Skeletal muscle cell (primary cell): ENCODE data around the gene TMEM200A.

Experiments used
- DNase-seq: peaks from one replicate; pipeline ENCODE4 v3.0.0-alpha.2; 2010; ENCODE audit warnings: low read depth
- H3K4me3 ChIP-seq: 2 replicates; pipeline ENCODE4 v1.5.1; 2011; ENCODE audit warnings: low read depth, mild to moderate bottlenecking, control low read depth, low read length, moderate library complexity

Gene TMEM200A

DNA sequence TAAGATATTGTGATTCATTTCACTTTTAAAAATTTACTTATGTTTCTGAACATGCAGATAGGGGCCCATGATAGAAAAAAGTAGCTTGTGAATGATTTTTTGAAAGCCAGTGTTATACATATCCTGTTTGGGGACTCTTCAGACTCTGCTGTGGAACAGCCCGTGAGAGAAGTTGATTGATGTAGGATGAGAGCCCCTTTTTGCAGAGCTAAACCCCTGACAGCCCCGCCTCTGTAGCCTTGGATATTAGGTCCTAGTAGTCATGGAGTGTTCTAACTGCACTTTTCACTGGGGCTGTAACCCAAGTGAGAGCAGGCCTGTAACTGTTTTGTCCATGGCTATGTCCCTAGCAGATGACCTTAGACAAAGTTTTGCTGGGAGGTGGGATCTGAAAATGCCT, 8.2 kb downstream of the TMEM200A start:
- no peak overlapping the region for H3K4me3 ChIP-seq
- DNase-seq, result no peak

DNA sequence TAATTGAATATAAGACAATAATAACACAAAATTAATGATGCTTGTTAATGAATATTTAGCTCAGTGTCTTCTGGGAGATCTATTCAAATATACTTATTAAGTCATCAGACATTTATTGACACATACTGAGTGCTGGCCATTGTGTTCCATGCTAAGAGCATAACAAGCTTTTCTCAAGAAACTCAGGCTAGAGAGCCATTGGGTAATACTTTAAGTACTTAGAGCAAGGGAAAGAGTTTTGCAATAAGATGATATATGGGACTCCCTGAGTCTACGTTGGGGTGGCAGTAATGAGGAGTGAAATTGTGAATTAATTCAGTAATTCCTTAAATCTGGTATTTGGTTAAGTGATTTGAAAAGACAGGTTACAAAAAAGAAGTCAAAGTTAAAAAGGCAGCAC, 11.1 kb downstream of the TMEM200A start:
- DNase-seq, result peak; percentile 52

GRCh38 chr6:130377371-130377770, 11.6 kb downstream of the TMEM200A start:
- DNase-seq, result peak; percentile 45
- H3K4me3 ChIP-seq, result no peak overlapping the region

More for the DNA sequence above, 11.1 kb downstream of the TMEM200A start:
- no peak overlapping the region for H3K4me3 ChIP-seq

DNA sequence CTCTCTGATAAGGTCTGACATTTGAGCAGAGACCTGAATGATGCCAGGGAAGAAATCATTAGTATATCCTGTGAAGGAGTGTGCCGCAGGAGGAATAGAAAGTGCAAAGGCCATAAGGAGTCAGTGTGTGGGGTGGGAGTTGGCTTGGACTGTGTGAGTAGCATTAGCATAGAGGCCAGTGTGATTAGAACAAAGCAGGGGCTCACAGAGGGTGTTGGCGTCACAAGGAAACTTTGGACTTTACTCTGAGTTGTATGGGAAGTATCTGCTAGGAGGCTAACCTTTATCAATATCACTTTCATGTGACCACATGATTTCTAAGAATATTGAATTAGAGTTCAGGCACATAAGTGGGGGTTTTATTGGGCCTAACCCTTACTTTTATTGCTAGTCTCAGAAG, 12.1 kb downstream of the TMEM200A start:
- H3K4me3 ChIP-seq, result no peak overlapping the region
- DNase-seq, result no peak

GRCh38 chr6:130379223-130379622, 13.4 kb downstream of the TMEM200A start:
- H3K4me3 ChIP-seq, result no peak overlapping the region
- DNase-seq, result no peak

- DNase-seq, result no peak
- no peak overlapping the region for H3K4me3 ChIP-seq
These were observed 15.2 kb downstream of the TMEM200A start for GRCh38 chr6:130381012-130381411.

DNA sequence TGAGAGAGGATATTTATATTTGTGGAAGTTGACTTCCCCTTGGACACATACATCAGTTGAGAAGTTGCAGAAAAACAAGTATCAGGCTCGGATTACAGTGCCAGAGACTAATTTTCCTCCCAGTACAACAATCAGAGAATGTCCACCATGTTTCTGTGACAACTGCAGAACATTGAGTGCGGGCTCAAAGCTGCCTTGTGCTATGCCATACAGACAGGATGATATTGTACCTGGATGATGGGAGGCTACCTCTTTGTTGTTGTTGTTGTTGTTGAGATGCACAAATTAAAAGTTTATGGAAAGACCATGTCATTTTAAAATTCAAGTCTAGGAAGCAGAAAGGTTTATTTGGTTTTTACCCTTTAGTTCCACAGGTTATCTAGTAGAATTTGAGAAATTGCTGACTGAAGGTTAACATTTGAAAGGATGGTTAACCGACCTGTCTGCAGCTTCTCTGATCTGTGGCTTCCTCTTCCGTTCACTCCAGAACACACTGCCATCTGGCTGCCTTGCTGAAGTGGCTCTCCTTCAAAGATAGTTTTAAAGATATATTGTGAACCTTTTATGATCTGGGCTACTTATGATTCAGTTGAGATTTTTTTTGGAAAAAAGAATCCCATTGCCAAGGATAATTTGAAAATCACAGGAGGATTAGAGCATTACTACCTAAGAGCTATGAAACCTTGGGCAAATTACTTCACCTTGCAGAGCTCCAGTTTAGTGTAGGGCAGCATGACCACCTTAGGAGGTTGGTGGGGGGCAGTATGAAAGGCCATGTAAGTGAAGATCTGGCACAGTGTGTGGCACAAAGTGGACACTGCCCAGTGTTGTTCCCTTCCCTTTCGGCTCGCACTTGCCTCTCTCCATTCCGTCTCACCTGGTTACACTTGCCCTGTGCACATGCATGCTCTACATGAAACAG, 15.9 kb downstream of the TMEM200A start:
- no peak overlapping the region for H3K4me3 ChIP-seq
- no peak for DNase-seq

DNA sequence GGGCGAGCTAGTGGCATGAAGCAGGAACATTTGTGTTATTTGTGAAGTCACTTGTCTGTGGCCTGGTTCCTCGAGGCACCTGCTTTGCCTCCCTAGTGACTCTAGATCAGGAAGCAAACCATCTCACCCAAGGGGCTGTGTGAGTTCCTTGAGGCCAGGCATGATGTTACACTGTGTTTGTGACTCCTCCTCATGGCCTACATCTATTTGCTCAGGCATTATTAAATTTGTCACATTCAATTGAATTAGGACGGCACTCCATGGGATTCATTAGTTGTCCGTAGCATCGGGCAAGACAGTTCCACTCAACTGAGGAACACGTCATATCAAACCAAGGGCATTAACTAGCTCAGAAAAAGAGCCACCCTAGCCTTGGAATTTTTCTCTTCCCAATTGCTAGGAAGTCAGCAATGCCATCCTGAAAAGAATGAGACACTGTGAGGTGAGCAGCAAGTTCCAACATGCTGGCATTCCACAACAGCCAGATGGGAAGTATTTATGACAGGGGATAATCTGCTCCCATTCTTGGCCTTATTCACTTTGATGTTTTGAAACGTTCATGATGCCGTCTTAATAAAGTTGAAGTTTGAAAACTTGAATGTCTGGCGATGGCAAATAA, 17.2 kb downstream of the TMEM200A start:
- DNase-seq, result no peak
- no peak overlapping the region for H3K4me3 ChIP-seq

DNA sequence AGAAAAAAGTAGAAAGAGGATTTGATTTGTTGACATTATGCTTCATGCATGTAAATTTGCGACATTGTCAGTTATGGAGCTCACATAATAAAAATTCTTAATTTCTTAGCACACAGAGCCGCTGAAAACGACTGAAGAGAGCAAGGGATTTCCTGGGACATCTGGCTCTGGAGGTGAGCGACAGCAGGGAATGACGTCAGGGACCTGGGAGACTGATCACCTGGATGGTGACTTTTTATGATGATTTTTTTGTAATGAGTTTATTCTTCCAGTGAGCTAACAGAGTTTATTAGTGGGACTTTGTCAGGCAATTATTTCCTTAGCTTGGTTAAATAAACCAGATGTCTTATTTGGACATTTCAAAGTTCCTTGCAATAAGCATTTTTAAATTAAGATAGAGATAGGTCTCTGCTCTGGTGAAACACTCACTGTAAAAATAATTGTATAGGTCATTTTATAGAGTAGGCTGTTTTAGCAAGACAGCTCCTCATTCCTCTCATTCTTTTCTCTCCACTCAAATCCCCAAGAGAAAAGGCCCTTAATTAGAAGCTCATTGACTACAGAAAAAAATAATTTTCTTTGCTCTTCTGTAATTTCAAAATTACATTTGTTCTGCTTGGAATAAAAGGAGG, 19.4 kb downstream of the TMEM200A start:
- DNase-seq, result no peak
- H3K4me3 ChIP-seq, result no peak overlapping the region

GRCh38 chr6:130389142-130389541, 23.3 kb downstream of the TMEM200A start:
- DNase-seq, result no peak
- H3K4me3 ChIP-seq, result no peak overlapping the region

GRCh38 chr6:130390890-130391289, 25.1 kb downstream of the TMEM200A start:
- no peak for DNase-seq
- H3K4me3 ChIP-seq, result no peak overlapping the region

DNA sequence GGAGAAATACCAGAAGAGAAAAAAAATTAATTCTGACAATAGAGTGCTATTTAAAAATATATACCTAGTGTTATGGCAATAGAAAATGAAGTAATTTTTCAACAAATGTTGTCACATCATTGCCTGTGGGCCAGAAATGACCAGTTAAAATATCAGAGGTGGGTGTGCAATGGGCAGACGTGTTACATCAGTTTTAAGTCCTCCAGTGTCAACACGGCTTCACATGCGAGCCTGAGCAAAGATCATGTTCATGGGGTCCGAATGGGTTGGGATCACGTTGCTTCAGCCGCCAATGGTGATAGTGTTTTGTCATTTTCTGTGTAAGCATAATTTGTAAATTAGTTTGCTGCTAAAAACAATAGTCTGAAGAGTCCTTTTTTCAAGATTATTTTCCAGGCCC, 27.5 kb downstream of the TMEM200A start:
- no peak for DNase-seq
- H3K4me3 ChIP-seq, result no peak overlapping the region

- DNase-seq, result no peak
- no peak overlapping the region for H3K4me3 ChIP-seq
These were observed 28.4 kb downstream of the TMEM200A start for GRCh38 chr6:130394246-130394645.

DNA sequence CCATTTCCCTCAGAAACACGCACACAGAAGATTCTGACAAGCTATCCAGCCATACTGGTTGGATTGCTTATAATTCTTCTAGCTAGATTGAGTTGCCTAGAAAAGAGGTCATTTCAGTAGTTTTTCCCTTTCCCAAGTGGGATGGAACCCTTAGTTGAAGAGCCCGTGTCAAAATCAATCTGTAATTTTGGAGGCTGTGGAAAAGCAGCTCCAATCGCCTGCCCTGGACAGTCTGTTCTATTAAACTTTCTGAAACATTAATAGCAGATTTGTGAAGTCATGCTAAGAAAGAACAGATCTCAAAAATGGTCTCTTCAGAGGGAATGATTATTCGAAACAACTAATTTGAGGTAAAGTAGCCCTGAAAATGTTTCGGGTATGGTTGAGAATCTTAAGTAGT, 29.3 kb downstream of the TMEM200A start:
- no peak for DNase-seq
- H3K4me3 ChIP-seq, result no peak overlapping the region

GRCh38 chr6:130396722-130397121, 30.9 kb downstream of the TMEM200A start:
- H3K4me3 ChIP-seq, result no peak overlapping the region
- DNase-seq, result no peak

- DNase-seq, result no peak
These were observed 39.7 kb downstream of the TMEM200A start for GRCh38 chr6:130405549-130405948.

DNA sequence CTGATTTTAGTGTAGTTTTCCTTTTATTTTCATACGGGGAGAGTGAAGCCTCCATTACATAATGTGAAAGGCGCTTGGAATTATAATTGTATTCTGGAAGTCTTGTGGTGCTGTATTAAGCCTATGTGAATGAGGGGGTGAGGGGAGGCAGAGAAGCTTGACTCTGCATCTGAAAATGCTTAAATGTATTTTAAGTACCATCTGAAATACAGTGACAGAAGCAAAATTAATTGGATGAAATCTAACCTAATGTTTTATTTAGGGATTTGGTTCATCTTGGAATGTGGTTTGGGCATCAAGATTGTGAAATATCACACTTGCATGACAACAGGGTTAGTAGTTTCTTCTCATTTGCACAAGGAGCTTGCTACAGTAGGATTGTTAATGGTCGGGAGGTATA, 41.2 kb downstream of the TMEM200A start:
- no peak for DNase-seq
- H3K4me3 ChIP-seq, result no peak overlapping the region

More at GRCh38 chr6:130405549-130405948, 39.7 kb downstream of the TMEM200A start:
- H3K4me3 ChIP-seq, result no peak overlapping the region

GRCh38 chr6:130409418-130410100, 43.7 kb downstream of the TMEM200A start:
- DNase-seq, result no peak
- no peak overlapping the region for H3K4me3 ChIP-seq

- no peak for DNase-seq
- no peak overlapping the region for H3K4me3 ChIP-seq
These were observed 45.7 kb downstream of the TMEM200A start for GRCh38 chr6:130411481-130411880.
